ENCODE measurements around the gene MRM2. TPM values are rescaled to one million over a fixed set of nuclear protein-coding genes. Genes with fewer than 3 reads are reported as not detected.

The MRM2 gene
- total RNA-seq, 2 donors from 2014 or later: 13.2 to 13.7 TPM

DNA sequence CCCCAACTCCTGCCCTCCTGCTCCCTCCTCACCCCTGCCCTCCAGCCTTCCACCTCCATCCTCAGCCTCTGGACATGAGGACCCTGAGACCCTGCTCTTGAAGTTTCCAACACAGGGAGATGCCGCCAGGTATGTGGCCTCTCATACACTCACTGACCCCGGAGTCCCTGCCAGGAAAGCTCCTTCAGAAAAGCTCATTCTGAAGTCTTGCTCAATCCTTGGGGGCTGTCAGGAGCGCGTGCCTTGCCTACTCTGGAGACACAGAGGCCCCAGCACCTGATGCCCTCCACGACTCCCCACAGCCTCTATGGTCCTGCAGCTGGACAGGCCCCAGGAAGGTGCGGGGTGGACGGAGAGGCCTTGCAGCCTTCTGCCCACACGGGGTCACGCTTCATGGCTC is 11.0 kb upstream of the MRM2 start:
- peaks cover 0 to 5% of the 10 kb centered on the region in 2 donors for H3K4me1 ChIP-seq
- H3K4me3 ChIP-seq: no peak overlapping the region
- H3K27ac ChIP-seq: no peak overlapping the region
- no peaks in the 10 kb centered on the region for H3K9me3 ChIP-seq
- DNase-seq (ENCODE audit: low spot score): no peak
- no peaks in the 10 kb centered on the region for H3K27me3 ChIP-seq
- TF ChIP-seq, protein P1, sequence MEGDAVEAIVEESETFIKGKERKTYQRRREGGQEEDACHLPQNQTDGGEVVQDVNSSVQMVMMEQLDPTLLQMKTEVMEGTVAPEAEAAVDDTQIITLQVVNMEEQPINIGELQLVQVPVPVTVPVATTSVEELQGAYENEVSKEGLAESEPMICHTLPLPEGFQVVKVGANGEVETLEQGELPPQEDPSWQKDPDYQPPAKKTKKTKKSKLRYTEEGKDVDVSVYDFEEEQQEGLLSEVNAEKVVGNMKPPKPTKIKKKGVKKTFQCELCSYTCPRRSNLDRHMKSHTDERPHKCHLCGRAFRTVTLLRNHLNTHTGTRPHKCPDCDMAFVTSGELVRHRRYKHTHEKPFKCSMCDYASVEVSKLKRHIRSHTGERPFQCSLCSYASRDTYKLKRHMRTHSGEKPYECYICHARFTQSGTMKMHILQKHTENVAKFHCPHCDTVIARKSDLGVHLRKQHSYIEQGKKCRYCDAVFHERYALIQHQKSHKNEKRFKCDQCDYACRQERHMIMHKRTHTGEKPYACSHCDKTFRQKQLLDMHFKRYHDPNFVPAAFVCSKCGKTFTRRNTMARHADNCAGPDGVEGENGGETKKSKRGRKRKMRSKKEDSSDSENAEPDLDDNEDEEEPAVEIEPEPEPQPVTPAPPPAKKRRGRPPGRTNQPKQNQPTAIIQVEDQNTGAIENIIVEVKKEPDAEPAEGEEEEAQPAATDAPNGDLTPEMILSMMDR (IDR thresholded peaks at IDR 0.05): no peak
- H3K36me3 ChIP-seq: peaks cover 37% of the 10 kb centered on the region

GRCh38 chr7:2251841-2252771 is 10.1 kb upstream of the MRM2 start:
- H3K27me3 ChIP-seq: no peaks in the 10 kb centered on the region
- peaks cover 31% of the 10 kb centered on the region for H3K36me3 ChIP-seq
- TF ChIP-seq, protein P1 (IDR thresholded peaks at IDR 0.05): no peak
- no peak for DNase-seq (ENCODE audit: low spot score)
- no peak overlapping the region for H3K4me3 ChIP-seq
- peaks cover 0 to 5% of the 10 kb centered on the region in 2 donors for H3K4me1 ChIP-seq
- no peaks in the 10 kb centered on the region for H3K9me3 ChIP-seq
- H3K27ac ChIP-seq: no peak overlapping the region

DNA sequence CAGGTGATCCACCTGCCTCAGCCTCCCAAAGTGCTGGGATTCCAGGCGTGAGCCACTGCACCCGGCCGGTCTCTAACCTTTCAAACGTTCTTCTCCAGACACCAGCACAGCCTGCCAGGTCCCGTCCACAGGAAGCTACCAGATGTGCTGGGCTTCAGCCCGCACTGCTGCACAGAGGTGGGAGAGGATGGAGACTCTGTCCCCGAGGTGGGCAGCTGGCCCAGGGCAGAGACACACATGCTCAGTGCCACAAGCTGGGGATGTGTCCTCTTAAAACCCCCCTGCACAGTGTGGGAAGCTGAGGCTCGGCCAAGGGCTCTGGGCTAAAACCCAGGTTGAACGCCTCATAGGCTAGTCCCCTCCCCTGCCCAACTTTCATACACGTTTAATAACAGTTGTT is 9.4 kb upstream of the MRM2 start:
- H3K4me3 ChIP-seq: no peak overlapping the region
- H3K27ac ChIP-seq: no peak overlapping the region
- TF ChIP-seq, protein P1 (IDR thresholded peaks at IDR 0.05): no peak
- H3K27me3 ChIP-seq: no peaks in the 10 kb centered on the region
- H3K4me1 ChIP-seq: peaks cover 0 to 5% of the 10 kb centered on the region in 2 donors
- DNase-seq (ENCODE audit: low spot score): no peak
- H3K36me3 ChIP-seq: peaks cover 24% of the 10 kb centered on the region
- H3K9me3 ChIP-seq: no peaks in the 10 kb centered on the region

DNA sequence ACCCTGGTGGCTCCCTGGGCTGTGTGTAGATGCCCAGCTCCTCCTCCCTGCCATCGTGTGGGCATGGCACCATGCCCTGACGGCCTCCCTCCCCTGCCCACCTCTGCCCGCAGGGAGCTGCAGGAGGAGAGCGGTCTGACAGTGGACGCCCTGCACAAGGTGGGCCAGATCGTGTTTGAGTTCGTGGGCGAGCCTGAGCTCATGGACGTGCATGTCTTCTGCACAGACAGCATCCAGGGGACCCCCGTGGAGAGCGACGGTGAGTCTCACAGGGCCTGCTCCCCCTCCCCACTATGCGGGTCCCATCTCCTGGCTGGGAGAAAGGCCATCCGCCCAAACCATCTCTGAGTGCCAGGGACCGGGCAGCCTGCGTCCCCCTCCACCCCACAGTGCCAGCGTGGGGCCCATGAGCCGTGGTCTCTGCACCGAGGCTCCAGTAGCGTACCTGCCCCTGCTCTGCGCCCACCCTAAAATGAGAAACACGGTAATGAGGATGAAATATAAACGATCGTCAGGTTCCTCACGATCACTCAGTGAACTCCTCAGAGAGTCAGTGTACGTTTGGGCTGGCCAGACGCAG is 7.8 kb upstream of the MRM2 start:
- no peak overlapping the region for H3K4me3 ChIP-seq
- no peaks in the 10 kb centered on the region for H3K27me3 ChIP-seq
- DNase-seq (ENCODE audit: low spot score): no peak
- H3K27ac ChIP-seq: no peak overlapping the region
- peaks cover 13% of the 10 kb centered on the region for H3K36me3 ChIP-seq
- no peaks in the 10 kb centered on the region for H3K9me3 ChIP-seq
- TF ChIP-seq, protein P1 (IDR thresholded peaks at IDR 0.05): no peak
- peaks cover 0 to 5% of the 10 kb centered on the region in 2 donors for H3K4me1 ChIP-seq

GRCh38 chr7:2248984-2249694 is 7.1 kb upstream of the MRM2 start:
- TF ChIP-seq, protein P1 (IDR thresholded peaks at IDR 0.05): peak in 1 of 2 donors; percentile 31
- peak overlapping the region; percentile 9 to 14 for H3K27ac ChIP-seq
- peak; percentile 71 for DNase-seq (ENCODE audit: low spot score)
- H3K9me3 ChIP-seq: no peaks in the 10 kb centered on the region
- H3K4me1 ChIP-seq: peaks cover 0 to 5% of the 10 kb centered on the region in 2 donors
- H3K36me3 ChIP-seq: peaks cover 9% of the 10 kb centered on the region
- H3K4me3 ChIP-seq: no peak overlapping the region
- H3K27me3 ChIP-seq: no peaks in the 10 kb centered on the region
